ENCODE results near the gene TCERG1L. TPM values are rescaled to one million over a fixed set of nuclear protein-coding genes. Genes with fewer than 3 reads are reported as not detected.
"Not testable (repeated sequence)": the region's sequence is repeated elsewhere in the genome, so short reads cannot be mapped to it uniquely, and the experiment has no call there.

The TCERG1L gene
- total RNA-seq, 1 donor from 2014 or later, result 0.88 TPM

GRCh38 chr10:131082991-131083481 lies 228.5 kb downstream of the TCERG1L start:
- no peak for ATAC-seq

- ATAC-seq, result no peak
Measured at GRCh38 chr10:131082201-131082850, 229.2 kb downstream of the TCERG1L start.

- ATAC-seq, result no peak
Measured at GRCh38 chr10:131081786-131082185, 229.7 kb downstream of the TCERG1L start.

GRCh38 chr10:131081376-131081775 lies 230.1 kb downstream of the TCERG1L start:
- ATAC-seq, result no peak

- no peak for ATAC-seq
Measured at GRCh38 chr10:131080571-131080970, 230.9 kb downstream of the TCERG1L start.

GRCh38 chr10:131079314-131079713 lies 232.2 kb downstream of the TCERG1L start:
- ATAC-seq, result no peak

- not testable (repeated sequence) for ATAC-seq
Measured at GRCh38 chr10:131078882-131079280, 232.6 kb downstream of the TCERG1L start.

- ATAC-seq, result no peak
Measured at GRCh38 chr10:131078131-131078881, 233.2 kb downstream of the TCERG1L start.

GRCh38 chr10:131077724-131078123 lies 233.8 kb downstream of the TCERG1L start:
- no peak for ATAC-seq

- no peak for ATAC-seq
Measured at GRCh38 chr10:131077031-131077430, 234.5 kb downstream of the TCERG1L start.

- no peak for ATAC-seq
Measured at GRCh38 chr10:131076356-131076755, 235.2 kb downstream of the TCERG1L start.

- no peak for ATAC-seq
Measured at GRCh38 chr10:131075218-131075770, 236.2 kb downstream of the TCERG1L start.

GRCh38 chr10:131074682-131075081 lies 236.8 kb downstream of the TCERG1L start:
- ATAC-seq, result no peak

- no peak for ATAC-seq
Measured at GRCh38 chr10:131073469-131074035, 238.0 kb downstream of the TCERG1L start.

GRCh38 chr10:131072651-131073468 lies 238.7 kb downstream of the TCERG1L start:
- ATAC-seq, result no peak

- no peak for ATAC-seq
Measured at GRCh38 chr10:131071721-131072120, 239.8 kb downstream of the TCERG1L start.

GRCh38 chr10:131070856-131071255 lies 240.7 kb downstream of the TCERG1L start:
- ATAC-seq, result no peak

- ATAC-seq, result no peak
Measured at GRCh38 chr10:131068760-131069159, 242.8 kb downstream of the TCERG1L start.

- no peak for ATAC-seq
Measured at GRCh38 chr10:131068311-131068710, 243.2 kb downstream of the TCERG1L start.

- ATAC-seq, result no peak
Measured at GRCh38 chr10:131067690-131068089, 243.8 kb downstream of the TCERG1L start.

- ATAC-seq, result no peak
Measured at GRCh38 chr10:131065673-131066305, 245.7 kb downstream of the TCERG1L start.

- no peak for ATAC-seq
Measured at GRCh38 chr10:131063311-131063710, 248.2 kb downstream of the TCERG1L start.

All from esophagus mucosa (tissue), 1 donor.